Heart left ventricle (tissue), 13 donors: ENCODE data around the gene MAGEH1.
"Not testable (repeated sequence)": the region's sequence is repeated elsewhere in the genome, so short reads cannot be mapped to it uniquely, and the experiment has no call there.

Experiments used
- POLR2A ChIP-seq, 2 donors: fragments of 450-650 bp; IDR thresholded peaks; one replicate each; pipeline ENCODE4 v1.6.1; 2017; ENCODE audit warnings: antibody characterized with exemption in 2 of 2, mild to moderate bottlenecking in 2 of 2, moderate library complexity in 2 of 2
- TF ChIP-seq, protein P1 (sequence below), 12 donors: fragments of 200-600 bp; sonication (generic) in 4 of 12; IDR thresholded peaks; one replicate each; pipeline versions ENCODE4 v1.5.0 to v1.8.0; 2018 to 2022; ENCODE audit warnings: antibody characterized with exemption in 12 of 12, mild to moderate bottlenecking in 5 of 12
- donor health status: ischemic (EF 13 %, LVEDD 7.1; RV severe dilation, severe dysfunction).
- donor health status: DM: no; HTN: yes; CAD: no.
- donor health status: DM: no; HTN: no; CAD: no.
- donor health status: ischemic (EF 25% LVEDD 6.9; RV normal size, moderate dysfunction).
- donor health status: ischemic (EF 25% LVEDD 5.7; RV mildly dilated, moderate dysfunction).
- donor health status: ischemic (EF 35%, LVEDD 5.7; RV mildly dilated, moderate dysfunction).
- donor health status: nonischemic (EF 11% LVEDD 7.7; RV severe dilation, severe dysfunction).
- donor health status: DM: yes; HTN: yes; CAD: no.
- donor health status: PGD.
- donor health status: ischemic (EF 29% LVEDD 5.4; RV normal size, mild dysfunction).
- donor health status: nonischemic (EF 23%, LVEDD 6.1; RV moderate dilation, normal function).

DNA sequence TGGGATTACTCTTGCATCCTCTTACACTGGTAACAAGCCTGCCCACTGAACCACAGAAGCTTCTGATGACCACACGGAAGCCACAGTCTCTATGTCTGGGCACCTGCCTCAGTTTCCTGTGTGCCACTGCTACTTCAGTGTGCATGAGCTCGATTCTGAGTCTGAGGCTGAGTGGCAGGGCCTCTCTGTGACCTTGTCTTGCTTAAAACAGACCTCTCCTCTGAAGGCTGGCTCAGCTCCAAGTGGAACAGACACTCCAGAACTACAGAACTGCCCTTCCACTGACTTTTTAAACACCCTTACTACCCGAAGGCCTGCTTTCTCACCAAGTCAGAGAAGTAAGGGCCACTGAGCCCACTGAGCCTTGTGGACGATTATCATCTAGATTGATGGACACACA lies 8.0 kb downstream of the MAGEH1 start:
- TF ChIP-seq, protein P1, sequence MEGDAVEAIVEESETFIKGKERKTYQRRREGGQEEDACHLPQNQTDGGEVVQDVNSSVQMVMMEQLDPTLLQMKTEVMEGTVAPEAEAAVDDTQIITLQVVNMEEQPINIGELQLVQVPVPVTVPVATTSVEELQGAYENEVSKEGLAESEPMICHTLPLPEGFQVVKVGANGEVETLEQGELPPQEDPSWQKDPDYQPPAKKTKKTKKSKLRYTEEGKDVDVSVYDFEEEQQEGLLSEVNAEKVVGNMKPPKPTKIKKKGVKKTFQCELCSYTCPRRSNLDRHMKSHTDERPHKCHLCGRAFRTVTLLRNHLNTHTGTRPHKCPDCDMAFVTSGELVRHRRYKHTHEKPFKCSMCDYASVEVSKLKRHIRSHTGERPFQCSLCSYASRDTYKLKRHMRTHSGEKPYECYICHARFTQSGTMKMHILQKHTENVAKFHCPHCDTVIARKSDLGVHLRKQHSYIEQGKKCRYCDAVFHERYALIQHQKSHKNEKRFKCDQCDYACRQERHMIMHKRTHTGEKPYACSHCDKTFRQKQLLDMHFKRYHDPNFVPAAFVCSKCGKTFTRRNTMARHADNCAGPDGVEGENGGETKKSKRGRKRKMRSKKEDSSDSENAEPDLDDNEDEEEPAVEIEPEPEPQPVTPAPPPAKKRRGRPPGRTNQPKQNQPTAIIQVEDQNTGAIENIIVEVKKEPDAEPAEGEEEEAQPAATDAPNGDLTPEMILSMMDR (IDR thresholded peaks at IDR 0.05), result not testable (repeated sequence)
- TF ChIP-seq POLR2A (IDR thresholded peaks at IDR 0.05), result not testable (repeated sequence)
